Ovary (tissue), 9 donors: ENCODE data around the gene NOTCH2NLA. TPM values are rescaled to one million over a fixed set of nuclear protein-coding genes. Genes with fewer than 3 reads are reported as not detected.

Experiments
- polyA plus RNA-seq, 2 donors: library from polyadenylated mRNA; stranded (reverse); fragments of 200-250 nt in 1 of 2; fragments of 350-450 nt in 1 of 2; fragmentation: Illumina TruSeq in 1 of 2; extraction: RNeasy Lipid Tissue Mini Kit (QIAGEN cat#74804) in 1 of 2; gene quantifications; one replicate each; pipeline ENCODE4 v1.2.3, GENCODE V29; 2013 to 2014
- total RNA-seq, 7 donors: library from RNA; depleted of rRNA in 2 of 7; stranded (reverse); fragments of >200 nt in 2 of 7; fragmentation: NEBNext Ultra II Directional in 3 of 7; extraction: Animal tissue kit (Norgen Biotek cat#: 25700) in 3 of 7; gene quantifications; one replicate each; pipeline versions ENCODE4 v1.1.0 to v1.2.4, GENCODE V29; 2016 to 2023
- donor health status: DM: no; HTN: no; CAD: no; lungs with moderate emphysema.
- donor health status: DM: no; HTN: no; CAD: no.
- donor health status: Bipolar disorder and iron deficiency.
- donor health status: DM: yes; HTN: yes; CAD: no.
- donor health status: DM: no; HTN: no; CAD: no.
- donor health status: DM: yes; HTN: yes; CAD: no.

The NOTCH2NLA gene
- total and polyA plus RNA-seq, 9 donors = 12.0 to 63.2 (median 41.1) TPM

Other genes with a start within 250 kb of the NOTCH2NLA start
- 1,000 to 10,000 TPM in 1 of 7 donors, 100 to 1,000 TPM in 6; 335 to 1,406 (median 617) TPM for gene TXNIP, start 232.4 kb downstream of the NOTCH2NLA start, total RNA-seq
- 1,000 to 10,000 TPM in 1 of 2 donors, 100 to 1,000 TPM in 1; 570 to 1,154 TPM for gene TXNIP, start 232.4 kb downstream of the NOTCH2NLA start, polyA plus RNA-seq
- gene HJV, start 207.3 kb downstream of the NOTCH2NLA start, total RNA-seq = not detected
- gene HJV, start 207.3 kb downstream of the NOTCH2NLA start, polyA plus RNA-seq = not detected
- gene NBPF10, start 84.2 kb downstream of the NOTCH2NLA start, total RNA-seq = 1 to 10 TPM in 6 of 7 donors, under 1 TPM in 1; 0.57 to 4.7 (median 2.6) TPM
- gene NBPF10, start 84.2 kb downstream of the NOTCH2NLA start, polyA plus RNA-seq = 1 to 10 TPM; 1.2 to 2.9 TPM